IMR-90 (cell line): ENCODE results near the gene GPRC5B.

Experiments used
- CTCF ChIP-seq: conservative IDR thresholded peaks from 2 replicates; pipeline ENCODE4 v1.5.1; 2012; ENCODE audit warnings: mild to moderate bottlenecking, low read depth, low read length, improper control_type of control experiment
- FOS ChIP-seq: fragments of 150-350 bp; IDR thresholded peaks from 2 replicates; pipeline ENCODE4 v1.6.1; 2016; ENCODE audit warnings: low read depth, low read length

DNA sequence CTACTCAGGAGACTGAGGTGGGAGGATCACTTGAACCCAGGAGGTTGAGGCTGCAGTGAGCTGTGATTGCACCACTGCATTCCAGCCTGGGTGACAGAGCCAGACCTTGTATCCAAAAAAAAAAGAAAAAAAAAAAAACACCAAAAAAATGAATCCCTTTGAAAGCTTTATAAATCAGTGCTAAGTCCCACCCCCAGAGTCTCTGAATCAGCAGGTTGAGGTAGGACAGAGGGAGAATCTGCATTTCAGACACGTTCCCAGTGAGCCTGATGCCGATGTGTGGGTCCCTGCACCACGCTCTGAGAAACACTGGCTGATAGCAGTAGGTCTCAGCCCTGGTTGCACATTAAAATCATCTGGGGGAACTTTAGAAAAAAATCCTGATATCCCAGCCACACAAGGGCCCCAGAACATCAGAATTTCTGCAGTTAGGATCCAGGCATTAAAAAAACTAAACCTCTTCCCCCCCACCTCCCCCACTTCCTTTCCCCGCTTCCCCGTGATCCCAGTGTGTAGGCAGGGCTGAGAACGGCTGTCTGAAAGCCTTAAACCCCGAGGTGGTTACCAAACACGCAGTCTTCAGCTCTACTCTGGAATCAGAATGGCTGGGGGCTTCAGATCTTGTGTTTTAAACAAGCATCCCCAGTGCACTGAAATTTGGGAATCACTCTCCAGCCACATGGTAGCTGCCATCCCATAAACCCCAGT is 27.3 kb upstream of the GPRC5B start:
- TF ChIP-seq CTCF (no peak), FOS (no peak)
